Subcutaneous abdominal adipose tissue (tissue), 5 donors: ENCODE data around the gene NRP1.
A peak's percentile ranks its signal among the peaks of the same experiment; 100 is the strongest.

Experiments used
- H3K27ac ChIP-seq: one replicate; pipeline ENCODE4 v1.7.0; 2013; ENCODE audit warnings: low read depth, mild to moderate bottlenecking, inconsistent platforms, low read length, moderate library complexity
- H3K27me3 ChIP-seq, 5 donors: one replicate each; pipeline ENCODE4 v1.7.0; 2013; ENCODE audit warnings: low read length in 5 of 5, inconsistent platforms in 1 of 5; ENCODE audit not compliant: control insufficient read depth in 5 of 5, insufficient read depth in 4 of 5
- H3K36me3 ChIP-seq, 5 donors: one replicate each; pipeline ENCODE4 v1.7.0; 2013; ENCODE audit warnings: low read length in 5 of 5; ENCODE audit not compliant: control insufficient read depth in 5 of 5, insufficient read depth in 5 of 5
- H3K4me1 ChIP-seq, 5 donors: one replicate each; pipeline ENCODE4 v1.7.0; 2013; ENCODE audit warnings: low read length in 5 of 5, mild to moderate bottlenecking in 3 of 5, moderate library complexity in 1 of 5; ENCODE audit not compliant: control insufficient read depth in 5 of 5, insufficient read depth in 5 of 5
- H3K4me3 ChIP-seq, 5 donors: one replicate each; pipeline ENCODE4 v1.7.0; 2013; ENCODE audit warnings: low read length in 5 of 5, low read depth in 1 of 5
- H3K9ac ChIP-seq, 5 donors: one replicate each; pipeline ENCODE4 v1.7.0; 2013; ENCODE audit warnings: low read length in 5 of 5, mild to moderate bottlenecking in 4 of 5, moderate library complexity in 3 of 5
- H3K9me3 ChIP-seq, 5 donors: one replicate each; pipeline ENCODE4 v1.7.0; 2013; ENCODE audit warnings: low read length in 5 of 5; ENCODE audit not compliant: control insufficient read depth in 5 of 5
- donor health status: healthy.
- donor health status: healthy.
- donor health status: healthy.
- donor health status: healthy.
- donor health status: healthy.

Gene NRP1

GRCh38 chr10:33352175-33352574 lies 17.7 kb upstream of the NRP1 start:
- H3K9me3 ChIP-seq, result no peaks in the 10 kb centered on the region
- no peaks in the 10 kb centered on the region for H3K36me3 ChIP-seq
- H3K27ac ChIP-seq, result no peak overlapping the region
- no peak overlapping the region for H3K4me3 ChIP-seq
- no peak overlapping the region for H3K9ac ChIP-seq
- no peaks in the 10 kb centered on the region for H3K4me1 ChIP-seq
- H3K27me3 ChIP-seq, result no peaks in the 10 kb centered on the region

- Histone ChIP-seq H3K4me1 (peaks cover 0 to 5% (median 0%) of the 10 kb centered on the region in 5 donors), H3K27ac (no peak overlapping the region), H3K9ac (no peak overlapping the region), H3K4me3 (no peak overlapping the region), H3K9me3 (no peaks in the 10 kb centered on the region), H3K27me3 (no peaks in the 10 kb centered on the region), H3K36me3 (no peaks in the 10 kb centered on the region)
These were observed 15.6 kb upstream of the NRP1 start for GRCh38 chr10:33350041-33350440.

- no peak overlapping the region for H3K27ac ChIP-seq
- no peaks in the 10 kb centered on the region for H3K36me3 ChIP-seq
- H3K27me3 ChIP-seq, result no peaks in the 10 kb centered on the region
- peaks cover 0 to 5% (median 0%) of the 10 kb centered on the region in 5 donors for H3K9me3 ChIP-seq
- H3K4me3 ChIP-seq, result no peak overlapping the region
- no peak overlapping the region for H3K9ac ChIP-seq
- H3K4me1 ChIP-seq, result peaks cover 0 to 5% (median 0%) of the 10 kb centered on the region in 5 donors
These were observed 14.8 kb upstream of the NRP1 start for GRCh38 chr10:33349268-33349667.

- Histone ChIP-seq H3K9ac (no peak overlapping the region), H3K27me3 (no peaks in the 10 kb centered on the region), H3K27ac (no peak overlapping the region), H3K4me3 (no peak overlapping the region), H3K4me1 (peaks cover 0 to 6% (median 0%) of the 10 kb centered on the region in 5 donors), H3K36me3 (no peaks in the 10 kb centered on the region), H3K9me3 (peaks cover 0 to 5% (median 0%) of the 10 kb centered on the region in 5 donors)
These were observed 12.7 kb upstream of the NRP1 start for GRCh38 chr10:33347211-33347610.

- Histone ChIP-seq H3K27ac (no peak overlapping the region), H3K4me1 (peaks cover 0 to 11% (median 0%) of the 10 kb centered on the region in 5 donors), H3K36me3 (no peaks in the 10 kb centered on the region), H3K27me3 (no peaks in the 10 kb centered on the region), H3K9ac (no peak overlapping the region), H3K4me3 (no peak overlapping the region), H3K9me3 (peaks cover 0 to 5% (median 0%) of the 10 kb centered on the region in 5 donors)
These were observed 10.8 kb upstream of the NRP1 start for GRCh38 chr10:33345236-33345635.

- peaks cover 0 to 11% (median 0%) of the 10 kb centered on the region in 5 donors for H3K4me1 ChIP-seq
- no peak overlapping the region for H3K4me3 ChIP-seq
- H3K9me3 ChIP-seq, result peaks cover 0 to 5% (median 0%) of the 10 kb centered on the region in 5 donors
- H3K36me3 ChIP-seq, result no peaks in the 10 kb centered on the region
- H3K27me3 ChIP-seq, result no peaks in the 10 kb centered on the region
- H3K9ac ChIP-seq, result no peak overlapping the region
- no peak overlapping the region for H3K27ac ChIP-seq
These were observed 10.2 kb upstream of the NRP1 start for GRCh38 chr10:33344676-33345075.

- H3K9ac ChIP-seq, result no peak overlapping the region
- no peaks in the 10 kb centered on the region for H3K36me3 ChIP-seq
- H3K4me1 ChIP-seq, result peaks cover 0 to 22% (median 13%) of the 10 kb centered on the region in 5 donors
- H3K27me3 ChIP-seq, result no peaks in the 10 kb centered on the region
- peak overlapping the region in 1 of 5 donors; percentile 15 for H3K4me3 ChIP-seq
- H3K9me3 ChIP-seq, result peaks cover 0 to 5% (median 0%) of the 10 kb centered on the region in 5 donors
- H3K27ac ChIP-seq, result no peak overlapping the region
These were observed 7.2 kb upstream of the NRP1 start for GRCh38 chr10:33341637-33342036.

GRCh38 chr10:33337326-33337957 lies 3.0 kb upstream of the NRP1 start:
- Histone ChIP-seq H3K4me3 (peak overlapping the region; percentile 63 to 99 (median 96)), H3K27ac (peak overlapping the region; percentile 97), H3K9me3 (no peaks in the 10 kb centered on the region), H3K4me1 (peaks cover 0 to 48% (median 32%) of the 10 kb centered on the region in 5 donors), H3K36me3 (no peaks in the 10 kb centered on the region), H3K27me3 (no peaks in the 10 kb centered on the region), H3K9ac (peak overlapping the region in 4 of 5 donors; percentile 61 to 82 (median 71))

- Histone ChIP-seq H3K4me1 (peaks cover 0 to 47% (median 34%) of the 10 kb centered on the region in 5 donors), H3K27ac (peak overlapping the region; percentile 97), H3K9ac (peak overlapping the region in 4 of 5 donors; percentile 71 to 85 (median 76)), H3K27me3 (no peaks in the 10 kb centered on the region), H3K9me3 (no peaks in the 10 kb centered on the region), H3K36me3 (no peaks in the 10 kb centered on the region), H3K4me3 (peak overlapping the region; percentile 63 to 99 (median 96))
These were observed 2.3 kb upstream of the NRP1 start for GRCh38 chr10:33336582-33337325.
